GM18511 (cell line): ENCODE results near the gene CDC42EP4.
"Not testable (repeated sequence)": the region's sequence is repeated elsewhere in the genome, so short reads cannot be mapped to it uniquely, and the experiment has no call there.

Experiments used
- ATAC-seq: cut with Tn5 transposase; IDR thresholded peaks from one replicate; pipeline ENCODE4 v1.9.1; 2021; ENCODE audit warnings: mild to moderate bottlenecking, moderate library complexity; ENCODE audit not compliant: unreplicated experiment

Gene CDC42EP4

DNA sequence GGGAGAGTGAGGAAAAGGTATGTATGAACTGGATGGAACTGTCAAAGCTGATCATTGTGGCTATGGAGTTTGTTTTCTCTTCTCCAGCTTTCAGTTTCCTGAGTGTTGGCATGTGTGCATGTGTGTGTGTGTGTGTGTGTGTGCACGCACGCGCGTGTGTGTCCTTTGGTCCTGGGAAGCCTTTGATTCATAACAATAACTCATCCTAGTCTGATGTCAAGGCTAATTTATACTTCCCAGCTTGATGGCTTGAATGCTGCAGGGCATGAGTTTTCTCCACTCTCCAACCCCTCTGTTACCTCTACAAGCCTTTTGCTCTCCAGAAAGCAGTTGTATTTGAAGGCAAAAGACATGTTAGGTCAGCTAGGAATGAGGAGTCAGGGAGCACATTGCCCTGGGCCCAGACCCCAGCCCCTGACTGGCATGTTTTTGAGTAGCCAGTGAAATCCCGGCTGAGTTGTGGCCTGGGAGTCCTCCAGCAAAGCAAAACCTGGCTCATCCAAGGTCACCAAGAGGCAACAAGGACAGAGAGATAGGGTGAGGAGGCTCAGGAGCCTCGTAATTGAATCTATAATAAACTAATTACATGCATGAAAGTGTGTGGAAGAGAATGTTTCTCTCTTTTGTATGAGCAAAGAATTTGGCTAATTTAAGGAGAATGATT is 8.9 kb upstream of the CDC42EP4 start:
- ATAC-seq = no peak

DNA sequence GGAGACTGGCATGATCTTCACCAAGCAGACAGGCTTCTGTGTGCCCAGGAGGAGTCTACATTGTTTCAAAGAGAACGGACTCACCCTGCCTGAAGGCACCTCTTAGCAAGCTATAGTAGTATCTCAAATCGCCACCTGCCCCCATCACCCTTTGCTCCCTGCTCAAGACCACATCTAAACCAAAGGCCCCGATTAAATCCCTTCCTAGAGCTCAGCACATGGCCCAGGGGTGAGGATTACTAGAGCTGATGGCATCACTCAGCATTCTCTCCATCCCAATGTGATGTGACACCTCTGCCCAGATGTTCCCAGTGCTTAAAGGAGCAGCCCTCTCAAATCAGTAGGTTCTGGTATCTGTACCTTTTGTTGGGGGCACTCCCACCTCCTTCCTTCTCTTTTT is 8.0 kb upstream of the CDC42EP4 start:
- ATAC-seq = no peak

DNA sequence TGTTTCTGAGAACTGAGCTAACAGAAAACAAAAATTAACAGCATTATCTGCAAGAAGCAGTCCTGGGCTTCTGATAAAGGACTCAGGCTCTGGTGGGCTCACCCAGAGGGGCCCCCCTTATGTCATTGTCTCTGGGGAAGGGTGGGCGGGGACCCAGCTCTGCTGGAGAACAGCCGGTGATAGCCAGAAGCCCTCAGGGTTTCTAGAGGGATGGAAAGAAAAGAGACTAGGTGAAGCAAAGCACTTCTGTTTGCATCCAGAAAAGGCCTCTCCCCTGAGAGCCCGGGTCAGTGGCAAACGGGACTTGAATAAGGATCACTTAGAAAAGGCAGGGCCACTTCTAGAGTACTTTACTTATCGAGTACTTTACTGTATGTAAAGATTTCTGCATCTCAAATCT is 7.0 kb upstream of the CDC42EP4 start:
- ATAC-seq = no peak

DNA sequence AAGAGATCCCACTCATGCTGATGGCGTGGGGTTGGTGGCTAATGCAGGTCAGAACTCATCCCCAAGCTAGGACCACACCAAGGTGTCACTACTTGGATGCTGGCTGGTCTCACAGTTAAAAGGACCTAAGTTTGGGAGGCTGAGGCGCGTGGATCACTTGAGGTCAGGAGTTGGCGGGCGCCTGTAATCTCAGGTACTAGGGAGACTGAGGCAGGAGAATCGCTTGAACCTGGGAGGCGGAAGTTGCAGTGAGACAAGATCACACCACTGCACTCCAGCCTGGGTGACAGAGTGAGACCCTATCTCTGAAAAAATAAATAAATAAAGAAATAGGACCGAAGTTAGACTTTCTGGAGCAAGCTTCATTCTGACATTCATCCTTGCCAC is 6.6 kb upstream of the CDC42EP4 start:
- no peak for ATAC-seq

DNA sequence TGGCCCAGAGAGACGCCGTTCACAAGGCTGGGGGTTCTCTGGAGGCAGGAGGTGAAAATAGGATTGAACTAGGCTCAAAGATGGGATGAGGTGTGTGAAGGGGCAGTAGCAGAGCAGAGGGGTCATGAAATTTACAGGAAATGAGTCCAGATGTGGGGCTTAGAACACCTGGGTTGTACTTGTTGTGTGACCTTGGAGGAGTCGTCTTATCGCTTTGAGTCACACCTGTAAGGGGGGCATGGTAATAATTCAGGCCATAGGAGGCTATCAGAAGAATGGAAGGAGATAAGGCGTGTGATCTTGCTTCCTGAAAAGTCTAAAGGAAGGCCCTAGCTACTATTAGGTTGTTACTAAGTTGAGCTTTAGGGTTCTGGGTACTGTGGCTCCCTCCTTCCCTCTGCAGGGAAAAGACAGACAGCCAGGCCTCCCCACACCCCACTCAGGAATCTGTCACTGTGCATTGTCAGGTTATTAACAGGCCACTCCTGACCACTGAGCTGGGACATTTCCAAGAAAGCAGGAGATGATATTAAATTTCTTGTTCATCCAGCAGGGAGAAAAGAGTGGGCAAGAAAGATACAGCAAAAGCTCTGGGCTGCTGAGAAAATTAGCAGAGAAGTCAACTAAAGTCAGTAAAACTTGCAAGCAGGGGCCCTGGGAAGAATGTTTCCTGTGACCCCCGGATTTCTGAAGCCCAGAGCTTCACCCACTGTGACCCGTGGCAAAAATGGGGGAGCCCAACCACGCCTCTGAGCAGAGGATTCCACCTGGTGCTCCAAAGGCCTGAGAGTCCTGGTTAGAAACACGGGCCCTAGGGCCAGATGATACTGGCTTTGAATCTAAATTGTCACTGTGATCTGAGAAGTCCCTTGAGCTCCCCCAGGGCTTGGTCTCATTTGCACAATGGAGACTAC is 6.0 kb upstream of the CDC42EP4 start:
- peak; percentile 23 for ATAC-seq

DNA sequence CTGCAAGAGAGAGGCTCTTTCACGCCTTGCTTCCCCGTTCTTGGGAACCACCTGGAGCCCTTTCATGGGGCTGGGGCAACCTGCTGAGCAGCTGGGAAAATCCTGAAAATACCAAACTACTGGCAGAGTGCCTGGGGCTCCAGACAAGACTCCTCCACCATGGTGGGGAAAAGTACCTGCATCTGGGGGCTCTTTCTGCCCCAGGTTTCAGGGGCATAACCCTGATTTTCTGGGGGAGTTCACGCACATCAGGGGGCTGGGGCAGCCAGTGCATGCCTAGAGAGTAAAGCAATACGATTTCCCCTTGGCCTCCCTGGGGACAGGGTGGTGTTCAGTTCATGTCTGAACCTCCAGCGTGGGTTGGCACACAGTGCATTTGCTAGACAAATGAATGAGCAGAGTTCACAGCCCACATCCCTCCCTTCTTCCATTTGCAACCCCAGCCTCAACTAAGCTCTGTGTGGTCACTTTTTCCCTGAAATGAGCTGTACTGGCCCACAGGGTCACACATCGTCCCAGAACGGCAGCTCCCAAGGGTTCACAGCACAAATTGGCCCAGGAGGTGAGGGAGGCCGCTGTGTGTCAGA is 5.2 kb upstream of the CDC42EP4 start:
- peak; percentile 77 for ATAC-seq

DNA sequence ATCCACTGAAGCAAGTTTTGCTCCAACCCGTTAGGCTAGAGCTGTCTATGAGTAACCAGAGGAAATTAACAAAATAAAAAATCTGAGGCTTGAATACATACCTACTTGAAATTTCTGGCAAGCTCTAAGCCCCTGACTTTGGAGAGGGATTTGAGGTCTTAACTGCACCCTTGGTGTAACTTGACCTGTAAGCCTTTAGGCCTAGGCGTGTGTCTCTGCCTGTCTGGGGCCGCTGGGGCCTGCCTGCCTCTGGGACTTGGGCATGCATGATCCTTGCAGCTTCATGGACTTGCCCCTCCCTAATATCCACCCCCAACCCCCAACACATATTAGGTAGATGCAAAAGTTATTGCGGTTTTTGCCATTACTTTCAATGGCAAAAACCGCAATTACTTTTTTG is 3.7 kb upstream of the CDC42EP4 start:
- ATAC-seq = no peak

DNA sequence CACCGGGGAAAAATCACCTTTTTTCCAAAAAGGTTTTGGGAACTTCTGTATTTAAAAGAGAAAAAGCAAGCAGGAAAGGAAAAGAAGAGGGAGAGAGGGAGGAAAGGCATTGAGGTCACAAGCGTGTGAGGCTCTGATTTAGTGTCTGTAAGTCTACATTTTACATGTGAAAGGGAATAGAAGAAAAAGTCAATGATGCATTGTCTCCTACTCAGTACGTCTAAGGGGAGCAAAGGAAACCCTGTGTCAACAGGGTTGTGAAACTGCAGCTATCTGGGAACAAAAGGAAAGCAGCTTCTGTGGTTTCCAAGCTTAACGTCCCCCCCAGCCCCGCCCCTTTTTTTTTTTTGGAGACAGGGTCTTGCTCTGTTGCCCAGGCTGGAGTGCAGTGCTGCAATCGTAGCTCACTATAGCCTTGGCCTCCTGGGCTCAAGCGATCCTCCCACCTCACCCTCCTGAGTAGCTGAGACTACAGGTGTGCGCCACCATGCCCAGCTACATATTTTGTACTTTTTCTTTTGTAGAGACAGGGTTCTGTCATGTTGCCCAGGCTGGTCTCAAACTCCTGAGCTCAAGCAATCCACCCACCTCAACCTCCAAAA is 1.8 kb upstream of the CDC42EP4 start:
- ATAC-seq = no peak

DNA sequence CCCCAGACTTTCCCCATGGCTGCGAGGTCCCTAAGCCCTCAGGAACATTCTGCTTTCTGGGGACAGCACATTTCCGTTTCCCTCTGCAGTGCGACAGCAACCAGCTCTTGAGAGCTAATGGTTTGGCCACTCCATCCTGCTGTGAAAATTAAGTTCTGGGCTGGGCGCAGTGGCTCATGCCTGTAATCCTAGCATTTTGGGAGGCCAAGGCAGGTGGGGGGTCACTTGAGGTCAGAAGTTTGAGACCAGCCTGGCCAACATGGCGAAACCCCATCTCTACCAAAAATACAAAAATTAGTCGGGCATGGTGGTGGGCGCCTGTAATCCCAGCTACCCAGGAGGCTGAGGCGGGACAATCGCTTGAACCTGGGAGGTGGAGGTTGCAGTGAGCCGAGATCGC is 1.1 kb upstream of the CDC42EP4 start:
- not testable (repeated sequence) for ATAC-seq

DNA sequence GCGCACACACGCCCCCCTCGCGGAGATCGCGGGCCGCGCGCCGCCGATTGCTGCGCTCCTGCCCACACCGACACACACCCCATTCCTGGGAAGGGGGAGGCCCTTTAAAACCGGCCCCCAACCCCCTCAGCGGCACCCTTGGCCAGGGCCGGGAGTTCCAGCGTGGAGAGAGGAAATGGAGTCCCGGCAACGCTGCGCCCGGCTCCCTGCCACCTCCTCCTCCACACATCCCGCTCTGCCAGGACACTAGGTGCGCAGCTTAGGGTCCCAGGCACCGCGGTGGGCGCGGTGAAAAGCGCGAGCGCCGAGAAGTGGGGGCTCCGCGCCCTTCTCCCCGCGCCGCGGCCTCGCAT is 397 bp downstream of the CDC42EP4 start:
- ATAC-seq = peak; percentile 17

DNA sequence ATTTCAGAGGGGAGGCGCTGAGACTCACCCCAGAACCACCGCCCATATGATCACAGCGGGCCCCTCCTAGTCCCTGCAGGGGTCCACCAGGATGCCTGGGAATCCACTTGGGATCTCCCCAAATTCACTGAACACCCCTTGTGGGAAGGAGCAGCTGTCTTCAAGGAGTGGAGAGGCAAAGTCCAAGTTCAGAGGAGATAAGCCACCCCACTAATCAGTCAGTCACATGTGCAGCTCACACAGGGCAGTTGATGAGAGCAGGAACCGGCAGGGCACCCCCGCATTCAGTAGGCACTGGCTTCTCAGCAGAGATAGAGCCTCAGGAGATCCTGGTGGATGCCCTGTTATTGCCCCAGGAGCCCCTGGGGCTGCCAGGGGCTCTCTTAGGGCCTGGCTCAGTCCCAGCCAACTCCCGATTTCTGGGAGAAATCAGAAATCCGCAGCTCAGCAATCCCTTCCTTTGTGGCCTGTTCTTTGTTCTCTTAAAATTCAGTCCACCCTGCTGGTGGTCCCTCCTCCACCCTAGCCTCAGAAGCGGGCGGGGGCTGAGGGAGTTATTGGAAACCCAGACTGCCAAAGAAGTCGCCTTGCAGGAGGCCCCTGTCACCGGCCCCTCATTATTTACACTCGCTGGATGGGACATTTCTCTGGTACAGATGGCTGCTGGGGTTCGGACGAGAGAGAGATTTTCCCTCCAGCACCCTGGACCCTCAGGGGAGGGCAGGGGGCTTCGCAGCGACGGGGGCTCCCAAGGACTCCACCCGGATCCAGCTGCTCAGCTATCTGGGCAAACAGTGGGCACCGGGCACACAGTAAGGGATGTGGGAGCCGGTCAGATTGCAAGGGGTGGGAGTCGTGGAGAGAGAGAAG is 1.8 kb downstream of the CDC42EP4 start:
- ATAC-seq = no peak

DNA sequence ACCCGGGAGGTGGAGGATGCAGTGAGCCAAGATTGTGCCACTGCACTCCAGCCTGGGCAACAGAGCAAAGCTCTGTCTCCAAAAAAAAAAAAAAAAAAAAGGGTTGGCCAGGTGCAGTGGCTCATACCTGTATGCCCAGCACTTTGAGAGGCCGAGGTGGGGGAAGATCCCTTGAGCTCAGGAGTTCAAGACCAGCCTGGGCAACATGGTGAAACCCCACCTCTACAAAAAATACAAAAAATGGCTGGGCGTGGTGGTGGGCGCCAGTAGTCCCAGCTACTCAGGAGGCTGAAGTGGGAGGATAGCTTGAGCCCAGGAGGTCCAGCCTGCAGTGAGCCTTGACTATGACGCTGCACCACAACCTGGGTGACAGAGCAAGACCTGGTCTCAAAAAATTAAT is 2.8 kb downstream of the CDC42EP4 start:
- ATAC-seq = not testable (repeated sequence)

DNA sequence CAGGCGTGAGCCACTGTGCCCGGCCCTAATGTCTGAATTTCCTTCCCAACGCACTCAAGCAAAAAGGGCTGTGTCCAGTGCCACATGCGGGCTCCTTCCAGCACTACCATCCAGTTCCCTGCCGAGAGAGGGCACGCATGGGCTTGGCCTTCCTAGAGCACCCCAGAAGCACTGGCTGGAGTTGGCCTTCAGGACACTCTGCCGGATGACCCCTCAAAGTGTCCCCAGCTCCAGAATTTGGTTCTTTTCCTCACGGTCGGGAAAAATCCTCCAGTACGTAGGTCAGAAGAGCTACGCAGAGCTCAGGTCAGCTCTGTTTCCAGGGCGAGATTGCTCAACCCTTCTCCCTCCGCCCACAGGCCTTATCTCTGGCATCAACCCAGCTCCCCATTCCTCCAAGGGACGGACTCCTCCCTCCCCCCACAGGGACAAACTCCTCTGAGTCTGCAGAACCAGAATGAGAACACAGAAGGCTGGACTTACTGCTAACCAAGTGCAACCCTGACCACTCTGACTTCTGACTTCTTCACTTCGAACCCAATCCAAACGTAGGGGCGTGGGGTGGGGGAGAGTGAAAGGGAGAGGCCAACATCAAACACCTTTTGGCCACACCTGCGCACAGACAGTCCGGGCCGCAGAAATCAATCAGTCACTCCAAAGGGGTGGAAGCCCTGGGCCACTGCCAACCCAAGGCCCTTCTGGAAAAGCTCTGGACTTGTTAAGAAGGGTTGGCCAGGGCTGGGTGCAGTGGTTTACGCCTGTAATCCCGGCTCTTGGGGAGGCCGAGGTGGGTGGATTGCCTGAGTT is 3.6 kb downstream of the CDC42EP4 start:
- no peak for ATAC-seq

DNA sequence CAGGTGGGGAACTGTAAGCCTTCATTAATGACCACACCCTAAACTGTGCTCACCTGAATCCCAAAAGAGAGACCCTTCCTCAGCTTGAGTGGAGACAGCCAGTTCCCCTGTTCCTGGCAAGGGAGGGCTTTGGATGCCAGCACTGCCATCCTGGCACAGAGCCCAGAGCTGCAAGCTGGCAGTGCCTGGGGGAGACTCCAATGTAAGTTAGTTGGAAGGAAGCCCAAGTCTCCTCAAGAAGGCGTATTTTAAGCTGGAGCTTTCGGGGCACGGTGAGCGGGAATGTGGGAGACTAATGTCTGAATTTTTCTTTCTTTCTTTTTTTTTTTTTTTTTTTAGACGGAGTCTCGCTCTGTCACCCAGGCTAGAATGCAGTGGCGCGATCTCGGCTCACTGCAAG is 4.7 kb downstream of the CDC42EP4 start:
- ATAC-seq = no peak

DNA sequence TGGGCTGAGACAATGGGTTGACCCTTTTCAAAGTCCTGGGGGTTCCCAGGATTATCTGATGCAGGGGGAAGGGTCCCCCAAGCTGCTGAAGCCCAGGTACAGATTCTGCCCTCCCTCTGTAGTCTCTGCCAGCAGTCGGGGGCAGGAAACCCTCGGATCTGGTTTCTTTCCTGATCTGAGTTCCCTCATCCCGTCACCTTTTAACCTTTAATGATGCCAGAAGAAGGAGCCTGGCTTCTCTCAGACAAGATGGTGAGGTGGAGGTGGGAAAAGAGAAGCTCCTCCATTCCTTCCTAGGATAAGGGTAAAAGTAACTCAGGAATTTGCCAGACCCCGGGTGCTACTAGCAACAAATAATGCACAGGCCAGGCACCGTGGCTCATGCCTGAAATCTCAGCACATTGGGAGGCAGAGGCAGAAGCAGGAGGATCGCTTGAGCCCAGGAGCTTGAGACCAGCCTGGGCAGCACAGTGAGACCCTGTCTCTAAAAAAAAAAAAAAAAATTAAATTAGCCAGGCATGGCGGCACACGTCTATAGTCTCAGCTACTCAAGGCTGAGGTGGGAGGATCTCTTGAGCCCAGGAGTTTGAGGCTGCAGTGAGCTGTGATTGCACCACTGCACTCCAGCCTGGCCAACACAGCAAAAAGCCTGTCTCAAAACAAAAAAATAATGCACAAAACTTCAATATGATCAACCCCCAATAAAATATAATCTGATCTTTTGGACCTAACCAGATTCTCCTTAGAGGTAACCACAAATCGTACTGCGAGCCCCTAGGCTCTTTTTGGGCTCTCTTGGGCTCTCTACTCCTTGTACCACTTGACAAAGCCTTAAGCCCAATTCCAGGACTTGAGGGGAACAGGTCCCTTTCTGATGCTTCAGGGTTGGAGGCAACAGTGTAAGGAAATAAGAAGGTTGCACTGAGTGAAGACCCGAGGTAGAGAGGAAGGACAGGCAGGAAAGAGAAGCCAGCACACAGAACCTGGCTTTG is 5.7 kb downstream of the CDC42EP4 start:
- no peak for ATAC-seq

DNA sequence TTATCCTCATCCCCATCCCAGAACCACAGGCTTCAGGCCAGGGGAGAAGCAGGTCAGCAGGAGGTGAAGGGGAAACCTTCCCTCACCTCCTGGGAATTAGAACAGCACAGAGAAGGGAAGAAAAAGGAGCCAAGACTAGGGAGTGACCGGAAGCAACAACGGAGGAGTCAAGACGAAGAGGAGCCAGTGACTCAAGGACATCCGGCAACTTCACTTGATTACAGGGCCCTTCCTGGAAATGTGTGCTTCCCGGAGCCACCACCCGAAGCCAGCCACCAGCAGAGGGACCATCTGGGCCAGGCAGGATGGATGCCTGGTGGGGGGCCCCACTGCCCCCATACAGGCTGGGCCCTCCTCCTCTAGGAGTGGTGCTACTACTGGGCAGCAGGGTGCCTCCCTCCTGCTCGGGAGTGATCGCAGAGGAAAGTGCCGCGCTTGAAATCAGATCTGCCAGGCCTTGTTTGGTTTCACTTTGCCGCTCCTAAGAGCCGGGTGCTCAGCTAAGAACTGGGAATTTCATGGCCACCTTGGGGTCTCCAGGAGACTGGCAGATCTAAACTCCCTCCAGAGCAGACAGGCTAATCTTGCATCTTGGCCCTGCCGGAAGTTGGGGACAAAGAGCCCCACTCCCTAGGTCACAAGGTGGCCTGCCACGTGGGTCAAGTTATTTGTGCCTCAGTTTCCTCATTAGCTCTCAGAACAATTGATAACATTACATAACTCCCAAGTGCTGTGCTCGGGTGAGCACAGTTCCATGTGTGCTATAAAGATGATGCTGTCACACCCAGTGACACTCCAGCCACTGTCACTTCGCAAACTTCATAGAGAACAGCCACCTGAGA is 6.6 kb downstream of the CDC42EP4 start:
- ATAC-seq = no peak

DNA sequence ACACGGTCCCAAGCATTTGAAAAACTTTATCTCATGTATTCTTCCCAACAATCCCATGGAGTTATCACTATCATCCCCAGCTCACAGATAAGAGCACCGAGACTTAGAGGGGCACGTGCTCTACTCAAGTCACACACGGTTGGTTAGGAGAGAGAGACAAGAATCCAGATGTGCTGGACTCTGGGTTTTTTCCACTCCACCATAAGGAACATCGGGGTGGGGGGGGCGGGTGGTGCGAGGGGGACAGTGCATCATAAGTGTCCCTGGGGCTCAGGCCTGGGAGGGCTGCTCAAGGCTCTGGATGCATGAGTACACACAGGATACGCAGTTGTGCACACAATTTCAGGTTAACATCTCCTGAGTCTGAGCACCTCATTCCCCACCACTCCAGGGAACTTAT is 7.4 kb downstream of the CDC42EP4 start:
- no peak for ATAC-seq

DNA sequence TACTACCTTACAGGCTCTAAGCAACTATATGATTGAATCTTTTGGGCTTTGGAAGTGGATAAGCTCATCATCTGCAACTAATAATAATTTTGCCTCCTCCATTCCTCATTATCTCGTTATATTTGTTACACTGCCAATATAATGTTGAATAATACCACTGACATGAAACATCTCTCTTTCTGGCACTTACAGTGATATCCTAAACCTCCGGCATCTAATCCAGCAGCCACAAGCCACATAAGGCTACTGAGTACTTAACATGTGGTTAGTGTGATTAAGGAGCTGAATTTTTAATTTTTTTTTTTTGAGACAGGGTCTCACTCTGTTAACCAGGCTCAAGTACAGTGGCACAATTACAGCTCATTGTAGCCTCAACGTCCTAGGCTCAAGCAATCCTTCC is 9.6 kb downstream of the CDC42EP4 start:
- ATAC-seq = no peak
